Measurements from ENCODE around the gene PGM3.

The PGM3 gene

DNA sequence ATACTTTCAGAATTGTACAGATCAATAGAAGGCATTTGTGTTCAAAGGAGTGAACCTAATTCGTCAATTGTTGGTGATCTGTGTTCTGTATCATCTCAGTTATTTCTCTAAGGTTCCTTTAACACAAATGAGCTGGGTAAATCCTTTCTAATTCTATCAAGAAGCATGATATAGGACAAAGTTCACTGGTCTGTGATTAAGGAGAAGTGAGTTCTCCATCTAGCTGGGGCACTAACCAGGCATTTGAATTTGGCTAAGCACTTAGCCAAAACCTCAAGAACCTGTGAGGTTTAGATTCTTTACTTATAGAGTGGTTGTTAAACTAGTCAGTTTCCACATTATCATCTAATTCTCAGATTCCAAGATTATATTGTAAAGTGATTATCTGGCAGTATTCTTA is 75.3 kb downstream of the PGM3 start:
- DNase-seq (ENCODE audit: low spot score): no peak
